Transverse colon (tissue), 4 donors: ENCODE measurements around the gene ZDHHC11.

ENCODE experiments used
- POLR2A ChIP-seq: fragments of 450-650 bp; IDR thresholded peaks from one replicate; pipeline ENCODE4 v1.6.1; 2016; ENCODE audit warnings: antibody characterized with exemption, mild to moderate bottlenecking, moderate library complexity
- POLR2AphosphoS5 ChIP-seq, 3 donors: sonication (generic); formaldehyde crosslinking; IDR thresholded peaks; one replicate each; pipeline ENCODE4 v1.6.1; 2016; ENCODE audit warnings: antibody characterized with exemption in 3 of 3
- TF ChIP-seq, protein P1 (sequence below), 5 experiments: fragments of 200-600 bp in 3 of 5; fragments of 450-650 bp in 2 of 5; sonication (generic) in 3 of 5; IDR thresholded peaks; 1 replicate in 2 of 5; 2 replicates in 3 of 5; pipeline ENCODE4 v1.5.1; 2016 to 2017; ENCODE audit warnings: antibody characterized with exemption in 5 of 5, inconsistent platforms in 3 of 5, mild to moderate bottlenecking in 2 of 5, moderate library complexity in 1 of 5

DNA sequence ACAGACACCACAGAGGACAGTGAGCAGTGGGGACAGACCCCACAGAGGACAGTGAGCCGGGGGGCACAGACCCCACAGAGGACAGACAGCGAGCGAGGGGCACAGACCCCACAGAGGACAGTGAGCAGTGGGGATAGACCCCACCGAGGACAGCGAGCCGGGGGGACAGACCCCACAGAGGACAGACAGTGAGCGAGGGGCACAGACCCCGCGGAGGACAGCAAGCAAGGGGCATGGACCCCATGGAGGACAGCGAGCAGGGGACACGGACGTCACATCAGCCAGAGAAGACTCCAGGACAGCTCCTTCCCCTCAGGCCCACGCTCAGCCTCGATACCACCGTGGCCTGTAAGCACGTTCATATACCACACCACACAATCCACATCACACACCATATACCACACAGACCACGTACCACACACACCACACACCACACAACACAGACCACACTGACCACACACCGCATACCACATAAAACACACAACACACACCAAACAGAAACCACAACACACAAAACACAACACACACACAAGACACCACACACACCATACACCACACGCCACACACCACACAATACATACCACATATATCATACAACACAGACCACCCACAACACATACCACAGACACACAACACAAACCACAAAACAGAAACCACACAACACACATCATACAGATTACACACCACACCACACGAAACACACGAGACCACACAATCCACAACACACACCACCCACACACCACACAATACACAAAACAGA lies 5.2 kb upstream of the ZDHHC11 start:
- TF ChIP-seq POLR2AphosphoS5 (IDR thresholded peaks at IDR 0.05): no peak
- TF ChIP-seq, protein P1, sequence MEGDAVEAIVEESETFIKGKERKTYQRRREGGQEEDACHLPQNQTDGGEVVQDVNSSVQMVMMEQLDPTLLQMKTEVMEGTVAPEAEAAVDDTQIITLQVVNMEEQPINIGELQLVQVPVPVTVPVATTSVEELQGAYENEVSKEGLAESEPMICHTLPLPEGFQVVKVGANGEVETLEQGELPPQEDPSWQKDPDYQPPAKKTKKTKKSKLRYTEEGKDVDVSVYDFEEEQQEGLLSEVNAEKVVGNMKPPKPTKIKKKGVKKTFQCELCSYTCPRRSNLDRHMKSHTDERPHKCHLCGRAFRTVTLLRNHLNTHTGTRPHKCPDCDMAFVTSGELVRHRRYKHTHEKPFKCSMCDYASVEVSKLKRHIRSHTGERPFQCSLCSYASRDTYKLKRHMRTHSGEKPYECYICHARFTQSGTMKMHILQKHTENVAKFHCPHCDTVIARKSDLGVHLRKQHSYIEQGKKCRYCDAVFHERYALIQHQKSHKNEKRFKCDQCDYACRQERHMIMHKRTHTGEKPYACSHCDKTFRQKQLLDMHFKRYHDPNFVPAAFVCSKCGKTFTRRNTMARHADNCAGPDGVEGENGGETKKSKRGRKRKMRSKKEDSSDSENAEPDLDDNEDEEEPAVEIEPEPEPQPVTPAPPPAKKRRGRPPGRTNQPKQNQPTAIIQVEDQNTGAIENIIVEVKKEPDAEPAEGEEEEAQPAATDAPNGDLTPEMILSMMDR (IDR thresholded peaks at IDR 0.05): no peak
- no peak for TF ChIP-seq POLR2A
